C4-2B (cell line): ENCODE measurements around the gene DHRS2.

ENCODE experiments used
- CTCF ChIP-seq: fragments of 450-650 bp; conservative IDR thresholded peaks from 2 replicates; pipeline ENCODE4 v1.5.1; 2017; ENCODE audit warnings: mild to moderate bottlenecking
- ZFX ChIP-seq: fragments of 450-650 bp; IDR thresholded peaks from 2 replicates; pipeline ENCODE4 v1.6.1; 2017

GRCh38 chr14:23623962-23624361 lies 12.2 kb upstream of the DHRS2 start:
- no peak for TF ChIP-seq CTCF
- no peak for TF ChIP-seq ZFX
